HCT116 (cell line): ENCODE data around the gene DDX10. TPM values are rescaled to one million over a fixed set of nuclear protein-coding genes. Genes with fewer than 3 reads are reported as not detected.

Source experiments
- ATAC-seq: fragments of 200-7000 bp; cut with Tn5 transposase; 2 replicates; pipeline ENCODE4 v1.9.1; 2020; ENCODE audit warnings: mild to moderate bottlenecking, moderate library complexity
- BruUV-seq: library from RNA; stranded (reverse); fragments of 400-500 nt; replicated peaks from 2 replicates; lab custom pipeline; 2021; lab: Mats Ljungman, UMichigan
- CTCF ChIA-PET: fragments of 300-600 bp; sonication (Branson Sonifier 250); formaldehyde crosslinking; loops from one replicate; lab custom pipeline; 2021; ENCODE audit warnings: antibody characterized with exemption; lab: Charles Lee
- POLR2A ChIA-PET: fragments of 300-600, 350-600 bp; sonication (Branson Sonifier 250); formaldehyde crosslinking; loops from one replicate; lab custom pipeline; 2021; ENCODE audit warnings: antibody characterized with exemption; lab: Charles Lee
- RAD21 ChIA-PET, 2 experiments: fragments of 300-600 bp; sonication (Branson Sonifier 250); formaldehyde crosslinking; loops; one replicate each; lab custom pipeline; 2023; ENCODE audit warnings: low total read pairs in 2 of 2; ENCODE audit not compliant: uncharacterized antibody in 2 of 2, unreplicated experiment in 2 of 2, low non-redundant PET in 1 of 2; lab: Charles Lee
- DNase-seq: peaks from one replicate; pipeline ENCODE4 v3.0.0-alpha.2; 2010; ENCODE audit warnings: low read depth, low spot score
- H2AFZ ChIP-seq: fragments of 200-600 bp; shearing (Covaris generic), sonication (generic); 2 replicates; pipeline ENCODE4 v1.6.1; 2017; ENCODE audit warnings: low read depth, mixed run types, mixed read lengths, antibody characterized with exemption, low read length; ENCODE audit not compliant: poor library complexity, severe bottlenecking
- H3K27ac ChIP-seq: 2 replicates; pipeline ENCODE4 v1.5.1; 2012; ENCODE audit warnings: low read depth, low read length
- H3K27me3 ChIP-seq: fragments of 200-600 bp; sonication (generic); 2 replicates; pipeline ENCODE4 v1.6.1; 2016; ENCODE audit warnings: mixed run types, low read length, mixed read lengths; ENCODE audit not compliant: insufficient read depth
- H3K36me3 ChIP-seq, 2 experiments: fragments of 200-500 bp in 1 of 2; fragments of 200-600 bp in 1 of 2; sonication (Bioruptor generic) in 1 of 2; sonication (generic) in 1 of 2; 2 replicates each; pipeline versions ENCODE4 v1.5.1 to v1.6.1; 2014 to 2016; ENCODE audit warnings: low read length in 2 of 2, inconsistent platforms in 1 of 2, mixed read lengths in 1 of 2, mixed run types in 1 of 2; ENCODE audit not compliant: insufficient read depth in 2 of 2, control insufficient read depth in 1 of 2
- H3K4me1 ChIP-seq, 2 experiments: fragments of 200-600 bp in 1 of 2; sonication (generic) in 1 of 2; 2 replicates each; pipeline versions ENCODE4 v1.5.1 to v1.6.1; 2012 to 2017; ENCODE audit warnings: low read length in 2 of 2, inconsistent platforms in 1 of 2, mild to moderate bottlenecking in 1 of 2, mixed read lengths in 1 of 2, mixed run types in 1 of 2, moderate library complexity in 1 of 2; ENCODE audit not compliant: insufficient read depth in 2 of 2, control insufficient read depth in 1 of 2
- H3K4me2 ChIP-seq: fragments of 200-600 bp; sonication (generic); 2 replicates; pipeline ENCODE4 v1.6.1; 2017; ENCODE audit warnings: mixed run types, low read length, mixed read lengths
- H3K4me3 ChIP-seq, 2 experiments: fragments of 200-600 bp in 1 of 2; sonication (generic) in 1 of 2; replicated peaks in 1 of 2; 2 replicates each; pipeline ENCODE4 v1.5.1; 2011 to 2016; ENCODE audit warnings: low read length in 2 of 2, control low read depth in 1 of 2, low read depth in 1 of 2, mild to moderate bottlenecking in 1 of 2, mixed read lengths in 1 of 2, mixed run types in 1 of 2
- H3K79me2 ChIP-seq: fragments of 200-600 bp; sonication (generic); 2 replicates; pipeline ENCODE4 v1.6.1; 2017; ENCODE audit warnings: mild to moderate bottlenecking, mixed run types, low read length, moderate library complexity, mixed read lengths; ENCODE audit not compliant: insufficient read depth
- H3K9ac ChIP-seq: fragments of 200-600 bp; sonication (generic); 2 replicates; pipeline ENCODE4 v1.6.1; 2016; ENCODE audit warnings: low read length, mixed read lengths
- H3K9me2 ChIP-seq: fragments of 200-600 bp; sonication (generic), shearing (Covaris generic); 2 replicates; pipeline ENCODE4 v1.6.1; 2017; ENCODE audit warnings: mixed run types, mild to moderate bottlenecking, moderate library complexity; ENCODE audit not compliant: insufficient read depth
- H3K9me3 ChIP-seq, 2 experiments: fragments of 200-500 bp in 1 of 2; fragments of 200-600 bp in 1 of 2; sonication (Bioruptor generic) in 1 of 2; sonication (generic) in 1 of 2; 2 replicates each; pipeline ENCODE4 v1.6.1; 2014 to 2017; ENCODE audit warnings: low read length in 2 of 2, mixed read lengths in 2 of 2, inconsistent platforms in 1 of 2, low read depth in 1 of 2, mild to moderate bottlenecking in 1 of 2, mixed run types in 1 of 2, moderate library complexity in 1 of 2; ENCODE audit not compliant: control insufficient read depth in 1 of 2, insufficient read depth in 1 of 2
- H4K20me1 ChIP-seq: fragments of 200-600 bp; sonication (generic), shearing (Covaris generic); 2 replicates; pipeline ENCODE4 v1.6.1; 2017; ENCODE audit warnings: mixed run types, mild to moderate bottlenecking, moderate library complexity; ENCODE audit not compliant: insufficient read depth
- CTCF ChIP-seq, 3 experiments: fragments of 200-600 bp in 1 of 3; sonication (generic) in 1 of 3; IDR thresholded peaks in 2 of 3; conservative IDR thresholded peaks in 1 of 3; 2 replicates each; pipeline ENCODE4 v1.5.1; 2012 to 2017; ENCODE audit warnings: low read depth in 2 of 3, low read length in 2 of 3, antibody characterized with exemption in 1 of 3, borderline replicate concordance in 1 of 3, control low read depth in 1 of 3, mild to moderate bottlenecking in 1 of 3, mixed read lengths in 1 of 3, mixed run types in 1 of 3, moderate library complexity in 1 of 3; ENCODE audit not compliant: insufficient read depth in 1 of 3
- EGR1 ChIP-seq: IDR thresholded peaks from 2 replicates; pipeline ENCODE4 v1.6.1; 2012; ENCODE audit warnings: low read depth
- ELF1 ChIP-seq: IDR thresholded peaks from 2 replicates; pipeline ENCODE4 v1.6.1; 2012; ENCODE audit warnings: low read depth, borderline replicate concordance
- EZH2 ChIP-seq: fragments of 200-600 bp; sonication (generic); IDR thresholded peaks from 2 replicates; pipeline ENCODE4 v1.6.1; 2017; ENCODE audit warnings: antibody characterized with exemption, mixed run types
- EZH2phosphoT487 ChIP-seq: fragments of 200-600 bp; IDR thresholded peaks from 2 replicates; pipeline ENCODE4 v1.6.1; 2018; ENCODE audit warnings: antibody characterized with exemption, borderline replicate concordance
- FOSL1 ChIP-seq: IDR thresholded peaks from 2 replicates; pipeline ENCODE4 v1.6.1; 2012; ENCODE audit warnings: low read depth
- MAX ChIP-seq: IDR thresholded peaks from 2 replicates; pipeline ENCODE4 v1.6.1; 2012
- POLR2A ChIP-seq: IDR thresholded peaks from 2 replicates; pipeline ENCODE4 v1.7.0; 2011; ENCODE audit warnings: borderline replicate concordance; ENCODE audit not compliant: insufficient read depth, insufficient read length; ENCODE audit errors: extremely low read depth
- RAD21 ChIP-seq: IDR thresholded peaks from 2 replicates; pipeline ENCODE4 v1.6.1; 2012; ENCODE audit warnings: low read depth, mild to moderate bottlenecking
- SIN3A ChIP-seq: IDR thresholded peaks from 2 replicates; pipeline ENCODE4 v1.6.1; 2012; ENCODE audit warnings: low read depth
- SP1 ChIP-seq: IDR thresholded peaks from 2 replicates; pipeline ENCODE4 v1.6.1; 2012; ENCODE audit warnings: low read depth
- SRF ChIP-seq: IDR thresholded peaks from 2 replicates; pipeline ENCODE4 v1.6.1; 2012; ENCODE audit warnings: low read depth
- TCF7L2 ChIP-seq: IDR thresholded peaks from 2 replicates; pipeline ENCODE4 v1.7.0; 2011; ENCODE audit warnings: borderline replicate concordance, inconsistent platforms; ENCODE audit not compliant: insufficient read depth, insufficient read length; ENCODE audit errors: extremely low read depth
- YY1 ChIP-seq: IDR thresholded peaks from 2 replicates; pipeline ENCODE4 v1.6.1; 2011; ENCODE audit warnings: low read length, low read depth, moderate library complexity, mild to moderate bottlenecking; ENCODE audit not compliant: insufficient replicate concordance; ENCODE audit errors: extremely low read depth
- ZBTB33 ChIP-seq: IDR thresholded peaks from 2 replicates; pipeline ENCODE4 v1.6.1; 2011; ENCODE audit warnings: mild to moderate bottlenecking, low read length, moderate library complexity; ENCODE audit not compliant: insufficient replicate concordance; ENCODE audit errors: extremely low read depth
- ZFX ChIP-seq: fragments of 450-650 bp; IDR thresholded peaks from 2 replicates; pipeline ENCODE4 v1.6.1; 2017
- intact Hi-C: fragments of 100-400 bp; cut with micrococcal nuclease; formaldehyde crosslinking; loops from 2 replicates; pipeline ENCODE4 v1.10.0; 2022
- total RNA-seq: library from RNA; stranded (reverse); gene quantifications from one replicate; pipeline ENCODE4 v1.2.1, GENCODE V29; 2021; ENCODE audit not compliant: unreplicated experiment

The DDX10 gene
- total RNA-seq, 1 experiment from 2014 or later: 66.5 TPM

GRCh38 chr11:108966206-108966605 lies 301.3 kb downstream of the DDX10 start:
- Histone ChIP-seq H3K9me2 (no peaks in the 10 kb centered on the region), H3K79me2 (no peaks in the 10 kb centered on the region), H3K4me1 (no peaks in the 10 kb centered on the region; a peak in 1 of 4 replicates), H3K4me2 (no peak overlapping the region), H3K9me3 (no peaks in the 10 kb centered on the region), H4K20me1 (no peaks in the 10 kb centered on the region), H3K36me3 (no peaks in the 10 kb centered on the region), H3K27me3 (no peaks in the 10 kb centered on the region), H3K9ac (no peak overlapping the region), H3K27ac (no peak overlapping the region), H3K4me3 (no peak overlapping the region), H2AFZ (no peak overlapping the region)
- TF ChIP-seq EZH2 (no peak), YY1 (no peak), SP1 (no peak), SRF (no peak), TCF7L2 (no peak), EZH2phosphoT487 (no peak), ZFX (no peak), POLR2A (no peak)
- RAD21 ChIA-PET: no interaction called here
- intact Hi-C loops: no loop called here
- no TSS peak for BruUV-seq
- DNase-seq: no peak
- no peak for ATAC-seq
- CTCF ChIA-PET: no interaction called here
- POLR2A ChIA-PET: no interaction called here

- no peak overlapping the region for H2AFZ ChIP-seq
- H3K27me3 ChIP-seq: no peaks in the 10 kb centered on the region
- H3K79me2 ChIP-seq: no peaks in the 10 kb centered on the region
- no peak overlapping the region for H3K4me2 ChIP-seq
- no peak overlapping the region for H3K9ac ChIP-seq
- DNase-seq: no peak
- ChIA-PET POLR2A (no interaction called here), RAD21 (no interaction called here), CTCF (no interaction called here)
- no peaks in the 10 kb centered on the region for H3K36me3 ChIP-seq
- H3K4me3 ChIP-seq: no peak overlapping the region
- H3K27ac ChIP-seq: no peak overlapping the region
- no TSS peak for BruUV-seq
- no peaks in the 10 kb centered on the region for H4K20me1 ChIP-seq
- H3K9me2 ChIP-seq: no peaks in the 10 kb centered on the region
- intact Hi-C loops: no loop called here
- no peaks in the 10 kb centered on the region for H3K4me1 ChIP-seq
- ATAC-seq: no peak
- H3K9me3 ChIP-seq: no peaks in the 10 kb centered on the region
- TF ChIP-seq EGR1 (no peak), FOSL1 (no peak), EZH2 (no peak), CTCF (IDR thresholded peaks at IDR 0.05 in 2 of 3, conservative IDR thresholded peaks at IDR 0.05 in 1 of 3; ENCODE audit: borderline replicate concordance in 1 of 3, insufficient read depth in 1 of 3, low read depth in 2 of 3, low read length in 2 of 3) (no peak), EZH2phosphoT487 (no peak), MAX (no peak), RAD21 (no peak), SP1 (no peak), ELF1 (no peak), ZBTB33 (no peak), SIN3A (no peak), TCF7L2 (no peak)
Observed at GRCh38 chr11:108966978-108967377, 302.1 kb downstream of the DDX10 start.
